Gastrocnemius medialis (tissue), 4 donors: ENCODE data around the gene OGN.

Experiments
- POLR2A ChIP-seq, 2 donors: fragments of 450-650 bp; IDR thresholded peaks; one replicate each; pipeline ENCODE4 v1.6.1; 2017; ENCODE audit warnings: antibody characterized with exemption in 2 of 2, mild to moderate bottlenecking in 2 of 2, moderate library complexity in 2 of 2
- TF ChIP-seq, protein P1 (sequence below), 5 experiments: fragments of 450-650 bp in 3 of 5; fragments of 200-600 bp in 2 of 5; sonication (generic) in 2 of 5; IDR thresholded peaks in 4 of 5; conservative IDR thresholded peaks in 1 of 5; 1 replicate in 4 of 5; 2 replicates in 1 of 5; pipeline ENCODE4 v1.5.1; 2016 to 2019; ENCODE audit warnings: antibody characterized with exemption in 5 of 5, mild to moderate bottlenecking in 3 of 5, moderate library complexity in 3 of 5

DNA sequence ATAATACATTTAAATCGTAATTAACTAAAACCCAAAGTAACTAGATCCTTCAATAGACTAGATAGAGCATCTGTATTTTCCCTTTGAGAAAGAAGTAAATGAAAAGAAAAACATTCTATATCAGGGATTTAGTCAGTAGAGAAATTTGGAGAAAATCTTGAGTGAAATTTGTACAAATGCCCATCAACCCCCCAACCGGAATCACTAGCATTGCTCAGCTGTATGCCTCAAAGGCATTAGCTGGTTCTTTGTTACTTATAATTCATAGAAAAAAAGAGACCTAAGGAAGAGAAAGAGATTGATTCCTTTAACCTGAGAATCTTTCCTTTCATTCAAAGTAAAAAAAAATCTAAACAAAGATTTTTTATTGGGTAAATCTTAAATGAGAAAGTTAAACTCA, 19.2 kb upstream of the OGN start:
- TF ChIP-seq, protein P1, sequence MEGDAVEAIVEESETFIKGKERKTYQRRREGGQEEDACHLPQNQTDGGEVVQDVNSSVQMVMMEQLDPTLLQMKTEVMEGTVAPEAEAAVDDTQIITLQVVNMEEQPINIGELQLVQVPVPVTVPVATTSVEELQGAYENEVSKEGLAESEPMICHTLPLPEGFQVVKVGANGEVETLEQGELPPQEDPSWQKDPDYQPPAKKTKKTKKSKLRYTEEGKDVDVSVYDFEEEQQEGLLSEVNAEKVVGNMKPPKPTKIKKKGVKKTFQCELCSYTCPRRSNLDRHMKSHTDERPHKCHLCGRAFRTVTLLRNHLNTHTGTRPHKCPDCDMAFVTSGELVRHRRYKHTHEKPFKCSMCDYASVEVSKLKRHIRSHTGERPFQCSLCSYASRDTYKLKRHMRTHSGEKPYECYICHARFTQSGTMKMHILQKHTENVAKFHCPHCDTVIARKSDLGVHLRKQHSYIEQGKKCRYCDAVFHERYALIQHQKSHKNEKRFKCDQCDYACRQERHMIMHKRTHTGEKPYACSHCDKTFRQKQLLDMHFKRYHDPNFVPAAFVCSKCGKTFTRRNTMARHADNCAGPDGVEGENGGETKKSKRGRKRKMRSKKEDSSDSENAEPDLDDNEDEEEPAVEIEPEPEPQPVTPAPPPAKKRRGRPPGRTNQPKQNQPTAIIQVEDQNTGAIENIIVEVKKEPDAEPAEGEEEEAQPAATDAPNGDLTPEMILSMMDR (IDR thresholded peaks at IDR 0.05 in 4 of 5, conservative IDR thresholded peaks at IDR 0.05 in 1 of 5) = no peak
- no peak for TF ChIP-seq POLR2A (IDR thresholded peaks at IDR 0.05)
